GM18526 (cell line): Measurements from ENCODE around the gene EPHA4.

Experiments used
- POLR2A ChIP-seq: IDR thresholded peaks from 3 replicates; pipeline ENCODE4 v1.6.1; 2011; ENCODE audit not compliant: insufficient read length; ENCODE audit errors: extremely low read depth

The EPHA4 gene

DNA sequence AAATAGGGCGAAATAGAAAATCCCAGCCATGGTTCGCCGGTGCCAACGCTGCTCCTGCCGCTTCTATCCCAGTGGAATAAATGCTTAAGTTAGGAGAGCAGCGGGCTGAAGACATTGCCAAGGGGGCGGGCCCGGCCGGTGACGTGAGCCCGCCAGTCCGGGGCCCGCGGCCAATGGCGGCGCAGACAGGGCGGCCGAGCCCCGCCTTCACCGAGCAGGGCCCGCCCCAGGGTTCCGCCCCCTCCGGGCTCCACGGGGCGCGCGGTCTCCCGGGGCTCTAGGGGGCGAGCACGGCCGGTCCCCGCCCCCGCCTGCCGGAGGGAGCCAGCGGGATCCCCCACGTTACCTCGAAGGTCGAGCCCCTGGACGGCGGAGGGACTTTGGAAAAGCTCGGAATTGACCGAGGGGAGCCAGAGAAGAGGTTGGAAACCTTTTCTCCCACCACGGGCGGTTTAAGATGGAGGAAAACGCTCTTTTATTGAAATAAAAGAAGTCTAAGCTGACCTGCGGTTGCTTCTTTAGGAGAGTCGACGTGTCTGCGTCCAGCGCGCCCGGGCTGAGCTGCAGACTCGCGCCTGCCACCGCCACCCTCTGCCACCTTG, at the start of gene EPHA4:
Gene EPHA4, minus strand, starts transcription at position 86 of the 602 bp plus-strand sequence. Its CDS starts 56 bp downstream, at position 30.
- TF ChIP-seq POLR2A = no peak

DNA sequence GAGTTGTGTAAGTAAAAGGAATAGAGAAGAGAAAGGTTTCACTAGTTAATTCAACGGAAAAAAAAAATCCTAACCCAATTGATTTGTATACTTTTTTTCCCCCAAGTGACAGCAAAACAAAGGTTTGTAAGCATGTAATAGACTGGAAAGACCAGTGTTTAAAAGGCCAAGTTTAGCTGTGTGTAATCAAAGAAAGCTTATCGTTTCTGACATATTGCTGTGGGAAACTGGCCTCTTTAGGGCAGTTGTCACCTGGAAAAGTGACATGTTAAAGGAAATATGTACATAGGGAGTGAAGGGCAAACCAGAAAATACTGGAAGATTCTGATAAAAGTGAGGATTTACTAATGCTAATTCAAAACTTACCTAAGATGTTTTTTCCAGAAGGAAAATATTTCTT, 45.9 kb upstream of the EPHA4 start:
- TF ChIP-seq POLR2A = no peak

DNA sequence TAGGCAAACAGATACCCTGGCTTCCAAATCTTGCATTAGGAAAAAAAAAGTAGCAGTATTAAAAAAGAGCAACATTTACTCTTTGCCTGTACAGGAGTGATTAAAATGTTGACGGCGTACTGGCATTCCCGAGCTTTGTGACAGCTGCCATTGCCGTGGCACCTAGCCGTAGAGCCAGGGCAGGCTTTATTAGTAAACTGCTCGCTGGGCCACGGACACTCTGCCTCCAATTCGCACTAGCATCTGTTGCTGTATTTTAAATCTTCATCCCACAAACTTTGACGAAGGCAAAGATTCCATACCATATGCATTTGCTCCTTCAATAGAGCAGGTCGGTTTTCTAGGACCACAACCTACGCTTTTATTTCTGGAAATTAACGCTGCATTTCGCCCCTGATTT, 44.5 kb upstream of the EPHA4 start:
- no peak for TF ChIP-seq POLR2A

DNA sequence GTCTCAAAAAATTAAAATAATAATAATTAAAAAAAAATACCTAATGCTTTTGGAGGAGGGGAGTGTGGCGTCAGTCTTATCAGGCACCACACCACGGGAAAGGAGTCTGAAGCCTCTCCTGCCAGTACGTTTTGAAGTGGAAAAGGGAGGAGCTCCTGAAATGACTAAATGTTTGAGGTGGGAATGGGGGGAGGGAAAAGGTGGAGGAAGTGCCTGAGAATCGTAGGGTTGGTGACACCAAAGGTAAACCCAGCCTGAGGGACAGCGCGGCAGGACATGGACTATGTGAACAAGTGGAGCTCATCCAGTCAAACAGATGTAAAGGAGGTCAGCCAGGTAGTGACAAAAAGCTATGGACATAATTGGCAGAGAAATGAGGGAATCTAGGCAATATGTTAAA, 42.2 kb upstream of the EPHA4 start:
- no peak for TF ChIP-seq POLR2A

DNA sequence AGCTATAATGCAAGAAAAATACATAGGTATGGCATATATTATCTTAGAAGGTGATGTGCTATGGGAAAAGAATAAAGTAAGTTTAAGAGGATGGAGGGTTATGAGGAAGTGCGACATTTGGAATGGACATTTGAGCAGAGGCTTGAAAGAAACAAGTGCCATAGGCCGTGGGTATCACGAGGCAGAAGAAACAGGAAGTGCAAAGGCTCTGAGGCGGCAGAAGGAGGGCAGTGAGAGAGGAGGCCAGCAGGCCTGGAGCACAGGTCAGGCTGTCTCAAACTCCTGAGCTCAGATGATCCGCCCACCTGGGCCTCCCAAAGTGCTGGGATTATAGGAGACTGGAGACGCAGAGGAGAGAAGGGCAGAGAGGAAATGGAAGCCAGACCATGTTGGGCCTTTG, 40.7 kb upstream of the EPHA4 start:
- no peak for TF ChIP-seq POLR2A

DNA sequence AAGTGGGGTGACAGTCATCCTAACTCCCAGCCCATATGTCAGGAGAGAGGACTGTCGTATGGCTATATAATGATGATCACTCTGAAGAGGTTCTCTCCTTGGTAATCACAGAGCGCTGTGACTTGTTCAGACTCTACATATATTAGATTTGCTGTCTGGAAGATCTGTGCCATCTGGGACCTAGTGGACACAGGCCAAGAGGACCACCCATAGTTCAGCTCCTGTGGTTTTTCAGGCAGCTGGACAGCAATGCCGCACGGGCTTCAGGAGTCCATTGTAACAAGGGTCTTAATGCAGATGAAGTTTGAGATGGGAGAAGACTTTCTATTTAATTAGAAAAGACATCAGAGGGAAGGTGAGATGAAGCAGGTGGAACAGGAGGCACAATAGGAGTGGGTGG, 40.1 kb upstream of the EPHA4 start:
- TF ChIP-seq POLR2A = no peak

DNA sequence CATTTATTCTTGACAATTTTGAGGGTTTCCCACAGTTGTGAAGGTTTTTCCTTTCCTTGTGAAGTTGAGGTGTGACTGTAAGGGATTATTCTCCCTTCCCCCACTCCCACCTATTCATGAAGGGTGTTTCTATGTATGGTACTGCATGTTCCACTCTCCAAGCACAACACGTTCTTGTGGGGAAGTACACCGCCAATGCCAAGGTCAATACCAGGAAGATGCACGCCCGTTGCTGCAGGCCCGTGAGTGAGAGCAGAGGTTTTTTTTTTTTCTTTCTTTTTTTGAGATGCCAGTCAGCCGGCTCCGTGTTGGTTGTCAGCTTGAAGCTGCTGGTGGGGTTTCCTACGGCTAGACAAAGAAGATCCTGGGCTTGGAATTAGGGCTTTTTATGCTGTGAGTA, 38.6 kb upstream of the EPHA4 start:
- no peak for TF ChIP-seq POLR2A

DNA sequence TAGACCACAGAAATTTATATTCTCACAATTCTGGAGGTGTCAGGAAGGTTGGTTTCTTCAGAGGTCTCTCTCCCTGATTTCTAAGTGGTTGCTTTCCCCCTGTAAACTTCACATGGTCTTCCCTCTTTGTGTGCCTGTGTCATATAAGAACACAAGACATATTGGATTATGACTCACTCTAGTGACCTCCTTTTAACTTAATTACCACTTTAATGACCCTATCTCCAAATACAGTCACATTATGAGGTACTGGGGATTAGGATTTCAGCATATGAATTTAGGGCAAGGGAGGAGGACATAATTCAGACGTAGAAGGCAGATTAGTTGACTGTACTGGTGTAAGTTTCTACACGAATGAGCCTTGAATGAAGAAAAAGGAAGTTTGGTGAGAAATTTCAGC, 38.2 kb upstream of the EPHA4 start:
- no peak for TF ChIP-seq POLR2A

DNA sequence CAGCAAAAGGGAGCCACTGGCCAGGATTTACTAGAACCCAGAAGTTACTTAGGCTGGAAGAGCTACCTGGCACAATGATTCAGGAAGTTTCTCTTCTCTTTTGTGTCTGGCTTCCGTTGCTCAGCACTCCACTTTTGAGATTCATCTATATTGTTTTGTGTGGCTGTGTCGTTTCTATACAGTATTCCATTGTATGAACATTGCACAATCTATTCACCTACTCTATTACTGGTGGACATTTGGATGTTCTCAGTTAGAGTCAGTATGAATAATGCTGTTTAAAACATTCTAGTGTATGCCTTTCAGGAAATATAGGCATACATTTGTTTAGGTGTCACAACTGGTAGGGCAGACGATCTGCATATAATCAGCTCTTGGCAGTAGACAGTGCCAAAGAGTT, 36.3 kb upstream of the EPHA4 start:
- TF ChIP-seq POLR2A = no peak

DNA sequence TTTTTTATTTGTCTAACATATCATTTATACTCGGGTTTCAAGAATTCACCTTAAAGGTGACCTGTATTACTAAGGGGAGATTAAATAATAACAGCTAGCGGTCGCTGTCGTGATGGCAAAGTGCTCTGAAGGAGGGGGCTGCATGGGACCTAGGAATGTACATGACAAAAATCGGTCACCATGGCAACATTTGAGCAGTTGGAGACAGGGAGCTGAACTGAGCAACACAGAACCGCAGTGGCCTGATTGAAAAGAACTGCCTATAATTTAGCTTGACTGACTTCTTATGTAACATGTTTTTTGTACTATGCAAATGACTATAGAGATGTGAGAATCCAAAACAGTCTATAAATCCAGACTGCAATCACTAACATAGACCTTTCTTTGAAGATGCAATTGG, 34.3 kb upstream of the EPHA4 start:
- TF ChIP-seq POLR2A = no peak

DNA sequence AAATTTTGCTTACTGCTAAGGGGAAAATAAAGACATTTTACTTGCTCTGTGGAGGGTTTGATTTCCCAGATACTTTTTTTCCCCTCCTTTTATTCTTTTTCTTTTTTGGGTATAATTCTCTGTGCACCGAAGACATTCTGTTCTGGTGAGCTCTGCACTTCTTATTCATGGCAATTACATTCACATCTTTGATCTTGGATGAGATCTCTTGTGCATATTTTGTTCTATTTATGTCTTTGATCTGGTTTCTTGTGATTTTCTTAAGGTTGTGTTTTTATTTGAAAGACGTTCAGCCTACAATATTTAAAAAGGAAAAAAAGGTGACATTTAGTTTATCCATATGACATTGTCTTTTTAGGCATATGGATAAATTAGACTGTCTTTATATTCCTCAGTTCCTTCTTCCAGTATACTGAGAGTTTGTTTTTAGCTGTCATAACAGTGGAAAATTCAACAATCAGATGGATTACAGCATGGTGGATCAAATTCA, 33.7 kb upstream of the EPHA4 start:
- TF ChIP-seq POLR2A = no peak

DNA sequence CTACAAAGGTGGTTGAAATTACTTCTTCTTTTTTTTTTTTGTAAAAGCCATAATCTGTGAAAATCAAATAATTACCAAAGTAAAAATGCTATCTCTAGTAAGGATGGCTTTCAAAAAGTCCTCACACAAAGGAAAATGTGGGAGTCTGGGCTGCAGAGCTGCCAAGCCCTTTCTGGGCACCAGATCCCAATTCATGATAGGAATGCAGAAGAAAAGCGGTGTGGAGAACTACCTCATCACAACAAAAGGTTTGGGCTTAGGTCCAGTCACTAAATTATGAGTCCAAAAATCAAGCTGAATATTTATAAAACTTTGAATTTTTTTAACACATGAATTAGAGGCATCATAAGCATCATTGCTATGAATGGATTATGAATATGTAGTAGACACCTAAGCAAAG, 30.8 kb upstream of the EPHA4 start:
- no peak for TF ChIP-seq POLR2A

DNA sequence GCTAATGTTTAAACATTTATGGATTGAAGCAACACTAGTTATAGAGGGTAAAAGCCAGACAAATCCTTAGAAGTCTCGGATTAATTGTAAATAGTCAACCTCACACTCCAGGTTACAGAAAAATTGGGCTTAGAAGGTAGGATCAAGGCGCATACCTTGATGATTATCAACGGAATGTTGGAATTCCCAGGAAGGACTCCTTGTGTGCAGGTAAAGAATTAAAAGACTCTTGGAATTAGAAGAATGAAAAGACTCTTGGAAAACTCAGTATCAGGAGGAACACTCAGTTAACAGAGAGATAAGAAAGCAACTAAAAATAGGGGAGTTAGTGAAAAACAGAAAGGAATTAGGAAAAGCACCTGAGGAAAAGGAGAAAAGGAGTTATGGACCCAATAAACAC, 29.3 kb upstream of the EPHA4 start:
- TF ChIP-seq POLR2A = no peak

DNA sequence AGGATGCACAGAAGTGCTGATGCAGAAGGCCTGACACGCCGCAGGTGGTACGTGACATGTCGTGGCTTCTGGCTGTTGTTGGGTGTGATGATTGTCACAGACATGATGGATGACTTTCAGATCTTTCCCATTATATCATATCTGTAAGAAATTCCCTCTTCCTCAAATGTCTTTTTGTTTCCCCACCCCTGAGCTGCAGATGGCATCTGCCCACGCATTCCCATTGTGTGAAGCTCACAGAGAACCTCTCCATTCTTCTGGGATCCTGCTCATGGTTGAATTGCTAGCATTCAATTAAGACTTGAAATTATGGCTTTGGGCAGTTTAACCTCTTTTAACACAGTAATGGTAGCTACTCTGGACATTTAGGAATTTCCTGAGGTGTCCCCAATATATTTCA, 28.3 kb upstream of the EPHA4 start:
- no peak for TF ChIP-seq POLR2A

DNA sequence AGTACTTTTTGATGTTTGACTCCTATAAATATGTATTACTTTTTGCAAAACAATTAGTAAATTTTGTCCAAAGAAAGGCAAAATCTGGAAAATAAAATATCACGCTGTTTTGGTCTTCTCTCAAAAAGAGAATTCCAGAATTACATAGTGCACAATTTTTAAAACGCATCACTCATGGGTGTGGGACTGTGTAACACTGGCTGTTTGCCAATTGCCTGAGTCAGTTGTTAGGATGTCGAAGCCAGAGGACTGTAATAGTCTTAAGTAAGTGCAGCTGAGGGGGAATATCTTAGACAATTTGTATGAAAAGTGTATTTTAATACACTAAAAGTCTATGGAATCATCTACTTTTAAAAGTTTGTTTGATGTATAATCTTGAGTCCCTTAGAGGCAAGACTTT, 24.1 kb upstream of the EPHA4 start:
- TF ChIP-seq POLR2A = no peak

DNA sequence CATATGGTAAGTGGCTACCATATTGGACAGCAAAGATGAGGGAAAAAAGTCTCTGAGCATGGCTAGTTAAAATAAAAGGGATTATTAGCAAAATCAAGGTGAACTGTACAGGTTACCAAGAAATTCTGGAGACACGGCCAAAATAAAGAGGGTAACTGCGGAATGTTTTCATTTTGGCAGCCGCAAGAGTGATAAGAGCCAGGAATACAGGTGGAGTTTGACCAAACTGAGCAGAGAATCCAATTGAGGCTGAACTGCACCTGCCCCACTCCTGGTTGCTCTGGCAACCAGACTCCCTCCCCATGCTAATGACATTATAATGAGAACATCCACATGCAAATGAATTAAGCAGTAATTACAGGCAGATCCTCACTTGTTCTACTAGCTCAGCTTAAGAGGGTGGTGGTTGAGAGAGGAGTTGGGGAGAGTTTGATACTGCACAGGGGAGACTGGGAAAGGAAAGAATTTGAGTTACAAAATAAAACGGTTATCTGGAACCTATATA, 18.8 kb upstream of the EPHA4 start:
- no peak for TF ChIP-seq POLR2A

DNA sequence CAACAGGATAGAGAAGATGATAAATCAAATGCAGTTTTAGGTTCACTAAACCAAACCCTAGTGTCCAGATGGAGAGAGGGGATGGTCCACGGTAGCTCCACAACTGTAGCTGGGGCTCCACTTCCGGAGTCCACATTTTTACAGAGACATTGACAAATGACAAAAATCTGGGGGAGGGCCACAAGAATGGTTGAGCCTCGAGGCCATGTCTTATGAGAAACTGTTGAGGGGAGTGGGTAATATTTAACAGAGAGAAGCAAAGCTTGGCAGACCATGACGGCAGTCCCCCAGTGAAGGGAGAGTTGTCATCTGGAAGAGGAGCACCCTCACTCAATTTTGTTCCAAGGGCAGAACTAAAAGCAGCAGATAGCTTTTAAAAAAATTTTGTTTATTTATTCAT, 17.6 kb upstream of the EPHA4 start:
- TF ChIP-seq POLR2A = no peak
